Uterus (tissue), 2 donors: ENCODE results near the gene TMEM212.

Experiments used
- POLR2A ChIP-seq, 2 donors: fragments of 450-650 bp; IDR thresholded peaks; one replicate each; pipeline ENCODE4 v1.6.1; 2016; ENCODE audit warnings: antibody characterized with exemption in 2 of 2, mild to moderate bottlenecking in 1 of 2, moderate library complexity in 1 of 2
- TF ChIP-seq, protein P1 (sequence below), 4 experiments: fragments of 200-600 bp in 2 of 4; fragments of 450-650 bp in 2 of 4; sonication (generic) in 2 of 4; IDR thresholded peaks; one replicate each; pipeline ENCODE4 v1.5.1; 2016 to 2019; ENCODE audit warnings: antibody characterized with exemption in 4 of 4, mild to moderate bottlenecking in 2 of 4, moderate library complexity in 1 of 4

DNA sequence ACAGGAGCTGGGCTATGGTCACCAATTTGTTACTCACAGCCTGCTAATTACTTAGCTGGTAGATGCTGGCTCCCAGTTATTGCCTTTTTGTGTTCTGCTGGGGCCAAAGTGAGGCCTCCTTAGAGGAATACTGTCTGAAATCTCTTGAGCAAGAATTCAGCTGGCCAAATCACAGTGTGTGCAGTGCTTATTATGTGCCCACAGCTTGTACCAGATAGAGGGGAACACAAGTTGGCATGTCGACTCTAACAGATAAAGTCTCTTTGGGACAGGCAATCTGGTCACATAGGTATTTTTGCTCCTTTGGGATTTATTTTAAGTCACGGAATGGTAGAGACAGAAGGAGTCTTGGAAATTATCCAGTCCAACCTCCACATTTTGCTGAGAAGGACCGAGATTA, 6.3 kb upstream of the TMEM212 start:
- TF ChIP-seq, protein P1, sequence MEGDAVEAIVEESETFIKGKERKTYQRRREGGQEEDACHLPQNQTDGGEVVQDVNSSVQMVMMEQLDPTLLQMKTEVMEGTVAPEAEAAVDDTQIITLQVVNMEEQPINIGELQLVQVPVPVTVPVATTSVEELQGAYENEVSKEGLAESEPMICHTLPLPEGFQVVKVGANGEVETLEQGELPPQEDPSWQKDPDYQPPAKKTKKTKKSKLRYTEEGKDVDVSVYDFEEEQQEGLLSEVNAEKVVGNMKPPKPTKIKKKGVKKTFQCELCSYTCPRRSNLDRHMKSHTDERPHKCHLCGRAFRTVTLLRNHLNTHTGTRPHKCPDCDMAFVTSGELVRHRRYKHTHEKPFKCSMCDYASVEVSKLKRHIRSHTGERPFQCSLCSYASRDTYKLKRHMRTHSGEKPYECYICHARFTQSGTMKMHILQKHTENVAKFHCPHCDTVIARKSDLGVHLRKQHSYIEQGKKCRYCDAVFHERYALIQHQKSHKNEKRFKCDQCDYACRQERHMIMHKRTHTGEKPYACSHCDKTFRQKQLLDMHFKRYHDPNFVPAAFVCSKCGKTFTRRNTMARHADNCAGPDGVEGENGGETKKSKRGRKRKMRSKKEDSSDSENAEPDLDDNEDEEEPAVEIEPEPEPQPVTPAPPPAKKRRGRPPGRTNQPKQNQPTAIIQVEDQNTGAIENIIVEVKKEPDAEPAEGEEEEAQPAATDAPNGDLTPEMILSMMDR (IDR thresholded peaks at IDR 0.05), result no peak
- TF ChIP-seq POLR2A (IDR thresholded peaks at IDR 0.05), result no peak
